ENCODE data around the gene DNAI7.

GRCh38 chr12:25241167-25242020 is 46.4 kb upstream of the DNAI7 start:
- TF ChIP-seq CTCF (conservative IDR thresholded peaks at IDR 0.05) (peak; percentile 80), EZH2 (IDR thresholded peaks at IDR 0.05; ENCODE audit: low read depth) (no peak)
